Sigmoid colon (tissue), 4 donors: Measurements from ENCODE around the gene EXOC6.

ENCODE experiments used
- CTCF ChIP-seq, 4 experiments: fragments of 450-650 bp in 3 of 4; fragments of 200-600 bp in 1 of 4; IDR thresholded peaks; one replicate each; pipeline ENCODE4 v1.5.1; 2016 to 2019; ENCODE audit warnings: antibody characterized with exemption in 4 of 4, mild to moderate bottlenecking in 3 of 4, moderate library complexity in 2 of 4
- EP300 ChIP-seq, 4 donors: sonication (generic); formaldehyde crosslinking; IDR thresholded peaks; one replicate each; pipeline ENCODE4 v1.6.1; 2017; ENCODE audit warnings: antibody characterized with exemption in 4 of 4
- POLR2A ChIP-seq, 2 donors: fragments of 450-650 bp; IDR thresholded peaks; one replicate each; pipeline ENCODE4 v1.6.1; 2016; ENCODE audit warnings: antibody characterized with exemption in 2 of 2, mild to moderate bottlenecking in 2 of 2, moderate library complexity in 2 of 2
- POLR2AphosphoS5 ChIP-seq, 4 donors: sonication (generic); formaldehyde crosslinking; IDR thresholded peaks; one replicate each; pipeline ENCODE4 v1.6.1; 2017; ENCODE audit warnings: antibody characterized with exemption in 4 of 4

GRCh38 chr10:92989250-92989649 is 140.9 kb downstream of the EXOC6 start:
- TF ChIP-seq POLR2AphosphoS5 (IDR thresholded peaks at IDR 0.05) (no peak), EP300 (IDR thresholded peaks at IDR 0.05) (no peak), CTCF (IDR thresholded peaks at IDR 0.05) (no peak), POLR2A (IDR thresholded peaks at IDR 0.05) (no peak)
